Body of pancreas (tissue), 4 donors: ENCODE results near the gene ZNF343.

ENCODE experiments used
- CTCF ChIP-seq, 7 experiments: fragments of 450-650 bp in 4 of 7; fragments of 200-600 bp in 3 of 7; sonication (generic) in 3 of 7; IDR thresholded peaks; one replicate each; pipeline ENCODE4 v1.5.1; 2016 to 2019; ENCODE audit warnings: antibody characterized with exemption in 7 of 7
- POLR2A ChIP-seq, 3 donors: fragments of 450-650 bp; IDR thresholded peaks; one replicate each; pipeline ENCODE4 v1.6.1; 2016; ENCODE audit warnings: antibody characterized with exemption in 3 of 3, mild to moderate bottlenecking in 2 of 3

DNA sequence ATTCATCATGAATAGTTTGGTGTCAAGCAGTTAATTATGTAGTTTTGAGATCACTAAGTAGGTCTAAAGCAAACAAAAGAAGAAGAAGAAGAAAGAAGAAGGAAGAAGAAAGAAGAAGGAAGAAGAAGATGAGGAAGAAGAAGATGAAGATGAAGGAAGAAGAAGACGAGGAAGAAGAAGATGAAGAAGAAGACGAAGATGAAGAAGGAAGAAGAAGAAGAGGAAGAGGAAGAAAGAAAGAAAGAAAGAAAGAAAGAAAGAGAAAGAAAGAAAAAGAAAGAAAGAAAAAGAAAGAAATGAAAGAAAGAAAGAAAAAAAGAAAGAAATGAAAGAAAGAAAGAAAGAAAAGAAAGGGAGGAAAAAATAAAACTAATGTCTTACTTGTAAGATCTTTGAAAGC is 36.9 kb upstream of the ZNF343 start:
- TF ChIP-seq CTCF (IDR thresholded peaks at IDR 0.05): no peak
- TF ChIP-seq POLR2A (IDR thresholded peaks at IDR 0.05): no peak
